Measurements from ENCODE around the gene CRYBA4. TPM values are rescaled to one million over a fixed set of nuclear protein-coding genes. Genes with fewer than 3 reads are reported as not detected.

Gene CRYBA4
- total and polyA plus RNA-seq, 10 of the 15 experiments (the other 5 are each of a cell fraction or from before 2014, with no cell fraction given), result 0.12 to 0.17 TPM; not detected in 8

DNA sequence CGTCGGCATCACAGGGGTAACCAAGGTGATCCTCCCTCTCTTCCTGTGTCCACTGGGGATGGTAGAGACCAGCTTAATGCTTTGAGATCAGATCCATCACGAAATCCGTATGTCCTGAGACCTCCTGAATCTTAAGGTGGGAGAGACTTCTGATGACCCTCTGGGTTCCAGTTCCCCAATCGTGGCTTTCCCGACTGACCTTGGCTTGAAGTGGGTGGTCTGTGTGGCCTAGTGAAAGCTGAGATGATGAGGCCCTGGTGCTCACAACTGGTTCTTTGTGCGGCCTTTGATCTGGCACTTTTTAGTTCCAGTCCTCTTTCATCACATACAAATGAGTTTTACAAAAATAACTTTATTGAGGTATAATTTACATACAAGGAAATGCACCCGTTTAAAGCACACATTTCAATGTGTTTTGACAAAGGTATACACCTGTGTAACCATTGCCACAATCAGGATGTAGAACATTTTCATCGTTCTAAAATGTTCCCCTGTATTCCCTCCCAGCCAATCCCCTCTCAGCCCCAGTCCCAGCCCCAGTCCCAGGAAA is 41.7 kb downstream of the CRYBA4 start (continued):
- TF ChIP-seq, protein P1, sequence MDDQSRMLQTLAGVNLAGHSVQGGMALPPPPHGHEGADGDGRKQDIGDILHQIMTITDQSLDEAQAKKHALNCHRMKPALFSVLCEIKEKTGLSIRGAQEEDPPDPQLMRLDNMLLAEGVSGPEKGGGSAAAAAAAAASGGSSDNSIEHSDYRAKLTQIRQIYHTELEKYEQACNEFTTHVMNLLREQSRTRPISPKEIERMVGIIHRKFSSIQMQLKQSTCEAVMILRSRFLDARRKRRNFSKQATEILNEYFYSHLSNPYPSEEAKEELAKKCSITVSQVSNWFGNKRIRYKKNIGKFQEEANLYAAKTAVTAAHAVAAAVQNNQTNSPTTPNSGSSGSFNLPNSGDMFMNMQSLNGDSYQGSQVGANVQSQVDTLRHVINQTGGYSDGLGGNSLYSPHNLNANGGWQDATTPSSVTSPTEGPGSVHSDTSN (IDR thresholded peaks at IDR 0.05; ENCODE audit: insufficient replicate concordance, low read depth, low read length), result no peak
- TF ChIP-seq MTA3 (IDR thresholded peaks at IDR 0.05; ENCODE audit: borderline replicate concordance, low read length), result no peak
- TF ChIP-seq RUNX3 (IDR thresholded peaks at IDR 0.05; ENCODE audit: low read length), result peak; percentile 38
- no peak for TF ChIP-seq HDAC2 (IDR thresholded peaks at IDR 0.05)
- TF ChIP-seq RBBP5 (conservative IDR thresholded peaks at IDR 0.05), result no peak
- peak; percentile 47; the same call in 1 of the 2 replicates for TF ChIP-seq SPI1 (IDR thresholded peaks at IDR 0.05; ENCODE audit: borderline replicate concordance, insufficient read depth, low read depth, low read length)
- TF ChIP-seq, protein P2, sequence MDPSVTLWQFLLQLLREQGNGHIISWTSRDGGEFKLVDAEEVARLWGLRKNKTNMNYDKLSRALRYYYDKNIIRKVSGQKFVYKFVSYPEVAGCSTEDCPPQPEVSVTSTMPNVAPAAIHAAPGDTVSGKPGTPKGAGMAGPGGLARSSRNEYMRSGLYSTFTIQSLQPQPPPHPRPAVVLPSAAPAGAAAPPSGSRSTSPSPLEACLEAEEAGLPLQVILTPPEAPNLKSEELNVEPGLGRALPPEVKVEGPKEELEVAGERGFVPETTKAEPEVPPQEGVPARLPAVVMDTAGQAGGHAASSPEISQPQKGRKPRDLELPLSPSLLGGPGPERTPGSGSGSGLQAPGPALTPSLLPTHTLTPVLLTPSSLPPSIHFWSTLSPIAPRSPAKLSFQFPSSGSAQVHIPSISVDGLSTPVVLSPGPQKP (IDR thresholded peaks at IDR 0.05; ENCODE audit: low read depth, low read length), result no peak
- TF ChIP-seq, protein P3, sequence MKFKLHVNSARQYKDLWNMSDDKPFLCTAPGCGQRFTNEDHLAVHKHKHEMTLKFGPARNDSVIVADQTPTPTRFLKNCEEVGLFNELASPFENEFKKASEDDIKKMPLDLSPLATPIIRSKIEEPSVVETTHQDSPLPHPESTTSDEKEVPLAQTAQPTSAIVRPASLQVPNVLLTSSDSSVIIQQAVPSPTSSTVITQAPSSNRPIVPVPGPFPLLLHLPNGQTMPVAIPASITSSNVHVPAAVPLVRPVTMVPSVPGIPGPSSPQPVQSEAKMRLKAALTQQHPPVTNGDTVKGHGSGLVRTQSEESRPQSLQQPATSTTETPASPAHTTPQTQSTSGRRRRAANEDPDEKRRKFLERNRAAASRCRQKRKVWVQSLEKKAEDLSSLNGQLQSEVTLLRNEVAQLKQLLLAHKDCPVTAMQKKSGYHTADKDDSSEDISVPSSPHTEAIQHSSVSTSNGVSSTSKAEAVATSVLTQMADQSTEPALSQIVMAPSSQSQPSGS (IDR thresholded peaks at IDR 0.05; ENCODE audit: low read length), result no peak
- TF ChIP-seq, protein P4, sequence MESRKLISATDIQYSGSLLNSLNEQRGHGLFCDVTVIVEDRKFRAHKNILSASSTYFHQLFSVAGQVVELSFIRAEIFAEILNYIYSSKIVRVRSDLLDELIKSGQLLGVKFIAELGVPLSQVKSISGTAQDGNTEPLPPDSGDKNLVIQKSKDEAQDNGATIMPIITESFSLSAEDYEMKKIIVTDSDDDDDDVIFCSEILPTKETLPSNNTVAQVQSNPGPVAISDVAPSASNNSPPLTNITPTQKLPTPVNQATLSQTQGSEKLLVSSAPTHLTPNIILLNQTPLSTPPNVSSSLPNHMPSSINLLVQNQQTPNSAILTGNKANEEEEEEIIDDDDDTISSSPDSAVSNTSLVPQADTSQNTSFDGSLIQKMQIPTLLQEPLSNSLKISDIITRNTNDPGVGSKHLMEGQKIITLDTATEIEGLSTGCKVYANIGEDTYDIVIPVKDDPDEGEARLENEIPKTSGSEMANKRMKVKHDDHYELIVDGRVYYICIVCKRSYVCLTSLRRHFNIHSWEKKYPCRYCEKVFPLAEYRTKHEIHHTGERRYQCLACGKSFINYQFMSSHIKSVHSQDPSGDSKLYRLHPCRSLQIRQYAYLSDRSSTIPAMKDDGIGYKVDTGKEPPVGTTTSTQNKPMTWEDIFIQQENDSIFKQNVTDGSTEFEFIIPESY (IDR thresholded peaks at IDR 0.05), result no peak
- no peak for TF ChIP-seq NFYA (IDR thresholded peaks at IDR 0.05; ENCODE audit: borderline replicate concordance, low read depth, low read length)
- no peak for TF ChIP-seq ZNF384 (IDR thresholded peaks at IDR 0.05; ENCODE audit: borderline replicate concordance, low read depth, low read length)
- TF ChIP-seq, protein P5, sequence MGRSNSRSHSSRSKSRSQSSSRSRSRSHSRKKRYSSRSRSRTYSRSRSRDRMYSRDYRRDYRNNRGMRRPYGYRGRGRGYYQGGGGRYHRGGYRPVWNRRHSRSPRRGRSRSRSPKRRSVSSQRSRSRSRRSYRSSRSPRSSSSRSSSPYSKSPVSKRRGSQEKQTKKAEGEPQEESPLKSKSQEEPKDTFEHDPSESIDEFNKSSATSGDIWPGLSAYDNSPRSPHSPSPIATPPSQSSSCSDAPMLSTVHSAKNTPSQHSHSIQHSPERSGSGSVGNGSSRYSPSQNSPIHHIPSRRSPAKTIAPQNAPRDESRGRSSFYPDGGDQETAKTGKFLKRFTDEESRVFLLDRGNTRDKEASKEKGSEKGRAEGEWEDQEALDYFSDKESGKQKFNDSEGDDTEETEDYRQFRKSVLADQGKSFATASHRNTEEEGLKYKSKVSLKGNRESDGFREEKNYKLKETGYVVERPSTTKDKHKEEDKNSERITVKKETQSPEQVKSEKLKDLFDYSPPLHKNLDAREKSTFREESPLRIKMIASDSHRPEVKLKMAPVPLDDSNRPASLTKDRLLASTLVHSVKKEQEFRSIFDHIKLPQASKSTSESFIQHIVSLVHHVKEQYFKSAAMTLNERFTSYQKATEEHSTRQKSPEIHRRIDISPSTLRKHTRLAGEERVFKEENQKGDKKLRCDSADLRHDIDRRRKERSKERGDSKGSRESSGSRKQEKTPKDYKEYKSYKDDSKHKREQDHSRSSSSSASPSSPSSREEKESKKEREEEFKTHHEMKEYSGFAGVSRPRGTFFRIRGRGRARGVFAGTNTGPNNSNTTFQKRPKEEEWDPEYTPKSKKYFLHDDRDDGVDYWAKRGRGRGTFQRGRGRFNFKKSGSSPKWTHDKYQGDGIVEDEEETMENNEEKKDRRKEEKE (IDR thresholded peaks at IDR 0.05), result no peak
- TF ChIP-seq, protein P6, sequence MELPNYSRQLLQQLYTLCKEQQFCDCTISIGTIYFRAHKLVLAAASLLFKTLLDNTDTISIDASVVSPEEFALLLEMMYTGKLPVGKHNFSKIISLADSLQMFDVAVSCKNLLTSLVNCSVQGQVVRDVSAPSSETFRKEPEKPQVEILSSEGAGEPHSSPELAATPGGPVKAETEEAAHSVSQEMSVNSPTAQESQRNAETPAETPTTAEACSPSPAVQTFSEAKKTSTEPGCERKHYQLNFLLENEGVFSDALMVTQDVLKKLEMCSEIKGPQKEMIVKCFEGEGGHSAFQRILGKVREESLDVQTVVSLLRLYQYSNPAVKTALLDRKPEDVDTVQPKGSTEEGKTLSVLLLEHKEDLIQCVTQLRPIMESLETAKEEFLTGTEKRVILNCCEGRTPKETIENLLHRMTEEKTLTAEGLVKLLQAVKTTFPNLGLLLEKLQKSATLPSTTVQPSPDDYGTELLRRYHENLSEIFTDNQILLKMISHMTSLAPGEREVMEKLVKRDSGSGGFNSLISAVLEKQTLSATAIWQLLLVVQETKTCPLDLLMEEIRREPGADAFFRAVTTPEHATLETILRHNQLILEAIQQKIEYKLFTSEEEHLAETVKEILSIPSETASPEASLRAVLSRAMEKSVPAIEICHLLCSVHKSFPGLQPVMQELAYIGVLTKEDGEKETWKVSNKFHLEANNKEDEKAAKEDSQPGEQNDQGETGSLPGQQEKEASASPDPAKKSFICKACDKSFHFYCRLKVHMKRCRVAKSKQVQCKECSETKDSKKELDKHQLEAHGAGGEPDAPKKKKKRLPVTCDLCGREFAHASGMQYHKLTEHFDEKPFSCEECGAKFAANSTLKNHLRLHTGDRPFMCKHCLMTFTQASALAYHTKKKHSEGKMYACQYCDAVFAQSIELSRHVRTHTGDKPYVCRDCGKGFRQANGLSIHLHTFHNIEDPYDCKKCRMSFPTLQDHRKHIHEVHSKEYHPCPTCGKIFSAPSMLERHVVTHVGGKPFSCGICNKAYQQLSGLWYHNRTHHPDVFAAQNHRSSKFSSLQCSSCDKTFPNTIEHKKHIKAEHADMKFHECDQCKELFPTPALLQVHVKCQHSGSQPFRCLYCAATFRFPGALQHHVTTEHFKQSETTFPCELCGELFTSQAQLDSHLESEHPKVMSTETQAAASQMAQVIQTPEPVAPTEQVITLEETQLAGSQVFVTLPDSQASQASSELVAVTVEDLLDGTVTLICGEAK (IDR thresholded peaks at IDR 0.05; ENCODE audit: borderline replicate concordance), result peak; percentile 67
